DMS53 treated with DMSO at 0.1 percent for 48 hours (cell line): ENCODE data around the gene PRRG1.
"Not testable (repeated sequence)": the region's sequence is repeated elsewhere in the genome, so short reads cannot be mapped to it uniquely, and the experiment has no call there.

Experiments used
- DNase-seq: peaks from one replicate; lab custom pipeline; 2025; ENCODE audit not compliant: unreplicated experiment; lab: John Stamatoyannopoulos, UW

Gene PRRG1

DNA sequence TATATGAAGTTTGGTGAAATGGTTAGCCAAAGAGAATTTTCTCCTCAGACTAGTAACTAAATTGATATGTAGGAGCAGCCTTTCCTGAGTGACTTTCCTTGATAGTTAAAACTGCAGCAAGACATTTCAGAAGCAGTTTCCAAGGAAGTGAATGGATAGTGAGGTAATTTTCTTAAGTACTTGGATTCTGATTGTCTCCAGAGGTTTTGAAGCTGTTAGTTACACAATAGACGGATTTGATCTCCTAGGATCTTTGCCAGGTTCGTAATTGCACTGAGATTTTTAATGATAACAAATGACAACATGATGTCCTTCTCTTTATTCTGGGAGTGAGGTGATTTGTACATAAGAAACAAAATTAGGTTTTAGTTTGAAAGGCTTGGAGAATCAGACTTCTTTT is 29.2 kb downstream of the PRRG1 start:
- DNase-seq, result no peak

DNA sequence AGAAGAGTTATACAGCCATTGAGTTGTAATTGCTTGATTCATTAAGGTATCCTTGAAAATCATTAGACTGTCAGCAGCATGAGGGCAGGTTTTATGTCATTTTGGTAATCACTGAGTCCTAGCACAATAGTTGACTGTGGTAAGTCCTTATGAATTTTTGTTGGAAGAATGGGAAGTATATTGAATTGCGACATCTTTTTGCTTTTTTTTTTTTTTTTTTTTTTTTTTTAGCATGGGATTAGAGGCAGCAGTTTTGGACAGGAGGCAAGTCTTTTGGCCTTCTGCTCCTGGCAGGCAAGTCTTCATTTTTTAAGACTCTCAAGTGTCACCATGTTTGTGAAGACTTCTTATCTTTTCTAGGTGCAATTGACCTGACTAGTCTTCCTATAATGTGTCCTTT is 29.7 kb downstream of the PRRG1 start:
- DNase-seq, result no peak

DNA sequence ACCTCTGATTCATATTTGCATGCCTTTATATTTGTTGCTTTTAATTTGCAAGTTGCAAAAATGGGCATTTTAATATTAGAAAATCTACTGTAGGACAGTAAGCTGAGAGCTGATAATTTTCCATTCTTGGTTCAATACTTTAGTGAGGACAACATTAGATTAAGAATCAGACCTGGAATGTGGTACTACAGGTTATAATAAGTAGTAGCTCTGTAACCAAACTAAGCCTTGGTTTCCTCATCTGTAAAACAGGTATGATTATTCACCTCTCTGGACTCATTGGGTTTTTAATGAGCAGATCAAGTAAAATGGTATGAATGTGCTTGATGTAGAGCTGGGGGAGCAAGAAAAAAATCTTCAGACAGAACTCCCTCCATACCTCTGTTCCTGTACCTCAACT is 31.1 kb downstream of the PRRG1 start:
- no peak for DNase-seq

DNA sequence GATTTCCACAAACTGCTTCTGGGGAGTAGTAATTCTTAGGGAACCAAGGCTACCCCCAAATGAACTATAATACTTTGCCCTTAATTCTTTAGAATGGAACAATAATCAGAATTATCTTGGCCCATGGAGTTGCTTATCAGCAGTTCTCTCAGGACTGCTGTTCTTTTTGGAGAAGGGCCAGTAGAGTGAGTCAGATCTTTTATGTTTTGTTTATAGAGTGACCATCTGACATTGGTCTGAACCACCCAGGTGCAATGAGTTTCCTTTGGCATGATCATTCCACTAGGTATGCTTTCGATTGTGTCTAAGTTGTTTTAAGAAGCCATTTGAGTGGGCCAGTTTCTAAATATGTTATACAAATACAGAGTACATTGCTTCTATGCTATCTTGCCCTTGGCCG is 31.8 kb downstream of the PRRG1 start:
- DNase-seq, result peak; percentile 75

DNA sequence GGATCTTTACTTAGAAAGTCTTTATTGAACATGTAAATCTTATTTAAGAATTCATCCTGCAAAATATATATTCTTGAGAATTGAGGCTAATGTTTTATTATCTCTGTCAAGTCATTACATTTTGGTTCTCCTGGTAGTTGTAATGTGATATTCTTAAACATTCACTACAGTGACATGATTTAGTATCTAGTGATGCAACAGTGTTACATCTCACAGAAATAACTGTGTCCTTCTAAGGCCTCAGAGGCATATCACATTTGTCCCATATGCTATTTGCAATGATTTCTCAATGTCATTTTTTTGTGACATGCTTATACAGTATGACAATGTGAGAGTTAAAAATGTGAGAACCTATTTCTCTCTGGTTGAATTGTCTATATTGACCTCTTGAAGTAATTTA is 34.1 kb downstream of the PRRG1 start:
- no peak for DNase-seq

DNA sequence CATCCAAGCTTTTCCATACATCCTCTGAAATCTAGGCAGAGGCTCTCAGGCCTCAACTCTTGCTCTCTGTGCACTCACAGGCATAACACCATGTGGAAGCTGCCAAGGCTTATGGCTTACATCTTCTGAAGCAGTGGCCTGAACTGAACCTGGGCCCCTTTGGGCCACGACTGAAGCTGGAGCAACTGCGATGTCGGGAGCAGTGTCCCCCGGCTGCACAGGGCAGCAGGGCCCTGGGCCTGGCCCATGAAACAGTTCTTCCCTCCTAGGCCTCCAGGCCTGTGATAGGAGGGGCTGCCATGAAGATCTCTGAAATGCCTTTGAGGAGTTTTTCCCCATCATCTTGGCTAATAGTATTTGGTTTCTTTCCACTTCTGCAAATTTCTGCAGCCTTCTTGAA is 39.2 kb downstream of the PRRG1 start:
- no peak for DNase-seq

DNA sequence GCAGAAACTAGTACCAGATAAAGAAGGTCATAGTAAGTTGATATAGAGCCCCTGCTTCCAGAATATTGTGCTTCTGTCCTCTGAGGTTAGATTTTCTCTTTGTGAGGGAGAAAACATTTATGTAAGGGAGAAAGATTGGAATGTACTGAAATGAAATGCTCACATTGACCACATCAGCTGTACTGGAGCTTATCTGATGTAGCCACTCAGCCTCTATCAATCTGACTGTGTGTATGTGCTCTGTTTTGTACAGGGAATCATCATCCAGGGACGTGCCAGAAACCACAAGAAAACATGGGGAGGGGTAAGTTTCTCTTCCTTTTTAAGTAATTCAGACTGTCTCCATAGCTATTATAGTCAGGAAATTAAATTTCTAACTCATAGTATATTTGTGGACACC is 56.8 kb downstream of the PRRG1 start:
- no peak for DNase-seq

DNA sequence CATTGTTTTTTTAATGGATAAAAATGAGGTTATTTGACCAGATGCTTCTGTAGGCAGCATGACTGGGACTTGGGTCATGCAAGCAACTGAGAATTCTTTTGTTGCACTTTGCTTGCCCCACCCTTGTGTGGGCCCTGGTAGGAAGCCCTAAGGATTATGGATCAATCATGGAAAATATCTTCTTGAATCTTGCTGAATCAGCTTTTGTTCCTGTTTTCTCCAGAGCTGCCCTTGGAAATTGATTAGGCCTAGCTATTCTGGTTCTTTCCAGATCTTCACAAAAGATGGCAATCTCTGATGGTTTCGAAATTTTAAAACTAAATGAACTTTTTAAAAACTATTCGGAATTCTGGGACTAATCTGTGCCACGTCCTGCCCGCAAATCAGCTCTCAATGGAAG is 58.6 kb downstream of the PRRG1 start:
- DNase-seq, result no peak

DNA sequence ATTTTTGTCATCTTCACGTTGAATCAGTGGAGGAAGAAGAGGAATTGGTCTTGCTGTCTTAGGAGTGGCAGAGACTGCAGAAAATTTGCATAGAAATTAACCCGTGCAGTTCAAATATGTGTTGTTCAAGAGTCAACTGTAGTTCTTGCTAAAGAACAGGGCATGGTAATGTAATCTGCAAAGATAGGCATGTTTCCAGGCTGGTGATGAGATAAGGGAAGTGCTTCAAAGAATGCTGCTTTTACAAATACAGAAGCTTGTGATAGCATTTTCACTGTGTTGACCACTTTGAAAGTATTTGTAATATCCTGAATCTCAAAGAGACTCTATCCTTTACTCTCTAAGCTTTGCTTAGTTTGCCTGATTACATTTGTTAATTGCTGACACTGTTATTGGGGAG is 60.1 kb downstream of the PRRG1 start:
- no peak for DNase-seq

DNA sequence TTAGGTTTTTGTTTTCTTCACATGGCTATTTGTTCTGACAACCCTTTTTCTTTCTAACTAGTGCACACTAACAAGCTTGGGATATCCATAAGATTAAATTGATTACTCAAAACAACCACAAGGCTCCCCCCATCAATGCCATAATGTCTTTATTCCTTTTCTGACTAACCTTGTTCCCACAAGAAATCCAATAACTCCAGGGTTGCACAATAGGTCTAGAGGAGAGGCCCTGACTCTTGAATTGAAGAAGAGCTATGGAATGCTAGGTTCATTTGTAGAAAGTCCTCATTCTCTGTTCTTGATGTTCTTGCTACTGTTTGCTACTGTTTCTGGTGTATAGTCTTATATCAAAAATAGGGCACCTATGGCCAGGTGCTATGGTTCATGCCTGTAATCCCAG is 71.0 kb downstream of the PRRG1 start:
- DNase-seq, result no peak

DNA sequence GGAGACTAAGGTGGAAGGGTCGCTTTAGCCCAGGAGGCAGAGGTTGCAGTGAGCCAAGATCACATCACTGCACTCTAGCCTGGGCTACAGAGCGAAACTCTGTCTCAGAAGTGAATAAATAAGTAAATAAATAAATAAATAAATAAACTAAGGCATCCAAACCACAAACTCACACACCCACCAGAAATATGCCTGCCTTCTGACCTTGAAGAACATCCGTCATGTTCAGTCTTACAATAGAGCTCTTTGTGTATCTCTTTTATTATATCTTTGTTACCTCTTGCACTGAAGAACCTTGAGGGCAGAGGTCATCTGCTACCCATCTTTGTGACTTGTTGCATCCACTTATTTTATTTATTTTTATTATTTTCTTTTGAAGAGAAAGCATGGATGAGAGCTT is 71.6 kb downstream of the PRRG1 start:
- no peak for DNase-seq

DNA sequence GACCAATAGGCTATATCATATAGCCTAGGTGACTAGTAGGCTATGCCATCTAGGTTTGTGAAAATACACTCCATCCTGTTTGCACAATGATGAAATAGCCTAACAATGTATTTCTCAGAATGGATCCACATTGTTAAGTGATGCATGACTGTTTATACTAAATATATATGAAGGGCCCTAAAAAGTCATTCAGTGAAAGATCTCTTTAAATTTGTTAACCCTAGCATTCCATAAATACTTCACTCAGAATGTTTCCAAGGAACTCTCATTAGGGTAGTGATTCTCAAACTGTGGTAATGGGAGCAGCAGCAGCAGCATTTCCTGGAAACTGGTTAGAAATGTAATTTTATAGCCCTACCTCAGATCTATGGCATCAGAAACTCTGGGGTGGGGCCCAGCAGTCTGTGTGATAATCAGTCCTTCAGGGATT is 74.9 kb downstream of the PRRG1 start:
- DNase-seq, result peak; percentile 50

DNA sequence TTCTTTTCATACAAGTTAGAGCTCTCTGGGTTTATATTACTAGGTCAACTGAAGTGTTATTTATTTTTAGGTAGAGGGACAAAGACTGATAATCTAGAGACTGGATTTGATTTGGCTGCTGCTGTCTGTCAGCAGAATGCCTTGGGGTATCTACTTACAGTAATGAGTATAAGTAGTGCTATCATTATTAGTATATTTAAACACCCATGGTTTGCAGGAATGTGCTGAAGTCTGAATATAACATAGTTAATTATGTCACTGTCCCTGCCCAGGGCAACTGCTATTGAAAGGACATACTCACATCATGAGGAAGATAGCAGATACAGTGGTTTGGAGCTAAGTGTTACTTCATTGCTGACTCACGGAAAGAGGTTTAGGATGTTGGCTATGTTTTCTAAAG is 76.2 kb downstream of the PRRG1 start:
- no peak for DNase-seq

DNA sequence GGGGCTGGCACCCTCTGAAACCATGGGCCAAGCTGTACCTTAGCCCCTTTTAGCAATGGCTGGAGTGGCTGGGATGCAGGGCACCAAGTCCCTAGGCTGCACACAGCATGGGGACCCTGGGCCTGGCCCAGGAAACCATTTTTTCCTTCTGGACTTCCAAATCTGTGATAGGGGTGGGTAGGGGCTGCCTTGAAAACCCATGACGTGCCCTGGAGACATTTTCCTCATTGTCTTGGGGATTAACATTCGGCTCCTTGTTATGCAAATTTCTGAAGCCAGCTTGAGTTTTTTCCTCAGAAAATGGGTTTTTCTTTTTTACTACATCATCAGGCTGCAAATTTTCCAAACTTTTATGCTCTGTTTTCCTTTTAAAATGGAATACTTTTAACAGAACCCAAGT is 79.8 kb downstream of the PRRG1 start:
- not testable (repeated sequence) for DNase-seq

DNA sequence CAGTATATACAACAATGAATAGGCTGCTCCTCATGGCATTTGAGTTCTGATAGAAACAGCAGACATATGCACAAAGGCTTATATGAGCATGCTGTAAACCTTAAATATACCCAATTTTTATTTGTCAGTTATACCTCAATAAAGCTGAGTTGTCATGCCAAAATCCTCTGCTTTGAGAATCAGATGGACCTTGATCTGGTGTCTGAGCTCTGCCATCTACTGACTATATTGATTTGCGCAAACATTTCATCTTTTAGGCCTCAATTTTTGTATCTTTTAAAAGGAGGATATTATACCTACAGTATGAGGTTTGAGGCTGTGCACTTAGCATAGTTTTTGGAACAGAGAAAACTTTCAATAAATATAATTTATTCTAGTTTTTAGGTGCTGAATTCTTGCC is 85.2 kb downstream of the PRRG1 start:
- no peak for DNase-seq

DNA sequence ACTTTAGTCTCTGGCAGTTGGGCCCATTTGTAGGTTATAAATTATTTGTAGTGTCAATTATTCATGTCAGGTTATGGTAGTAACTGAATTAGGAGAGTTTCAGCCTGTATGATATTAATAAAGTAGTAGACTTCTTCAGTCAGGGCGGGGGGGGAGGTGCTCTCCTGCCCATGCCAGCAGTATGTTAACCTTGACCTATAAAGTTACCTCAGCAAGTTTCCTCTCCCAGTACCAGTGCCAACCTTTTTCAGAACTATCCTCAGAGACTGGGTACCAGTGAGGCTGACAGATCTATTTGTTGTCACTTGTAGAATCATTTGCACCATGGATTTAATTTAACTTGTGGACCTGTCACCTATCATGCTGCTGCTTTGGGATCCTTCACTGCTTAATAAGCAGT is 88.0 kb downstream of the PRRG1 start:
- no peak for DNase-seq

DNA sequence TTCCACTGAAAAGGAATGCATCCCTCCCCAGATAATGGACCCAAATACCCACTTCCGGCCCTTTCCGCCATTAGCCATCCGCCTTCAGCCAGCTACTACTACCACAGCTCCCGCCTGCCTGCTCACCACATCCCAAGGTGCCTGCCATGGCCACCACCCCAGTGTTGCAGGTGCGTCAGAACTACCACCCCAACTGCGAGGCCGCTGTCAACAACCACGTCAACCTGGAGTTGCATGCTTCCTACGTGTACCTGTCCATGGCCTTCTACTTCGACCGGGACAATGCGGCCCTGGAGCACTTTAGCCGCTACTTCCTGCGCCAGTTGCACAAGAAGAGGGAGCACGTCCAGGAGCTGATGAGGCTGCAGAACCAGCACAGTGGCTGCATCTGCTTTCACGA is 92.2 kb downstream of the PRRG1 start:
- DNase-seq, result no peak

DNA sequence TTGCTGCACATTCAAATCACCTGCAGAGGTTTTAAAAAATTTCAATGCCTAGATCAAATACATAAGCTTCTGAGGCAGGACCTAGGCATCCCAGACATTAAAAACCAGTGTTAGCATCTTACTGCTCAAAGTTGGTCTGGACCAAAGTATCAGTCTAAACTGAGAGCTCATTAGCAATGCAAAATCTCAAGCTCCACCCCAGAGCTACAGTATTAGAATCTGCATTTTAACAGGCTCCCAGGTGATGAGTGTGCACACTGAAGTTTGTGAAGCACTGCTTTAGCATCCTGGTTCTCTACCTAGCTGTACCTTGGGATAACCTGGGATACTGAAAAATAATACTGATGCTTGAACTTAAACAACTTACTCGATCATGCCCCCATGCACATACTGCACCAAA is 96.0 kb downstream of the PRRG1 start:
- no peak for DNase-seq

DNA sequence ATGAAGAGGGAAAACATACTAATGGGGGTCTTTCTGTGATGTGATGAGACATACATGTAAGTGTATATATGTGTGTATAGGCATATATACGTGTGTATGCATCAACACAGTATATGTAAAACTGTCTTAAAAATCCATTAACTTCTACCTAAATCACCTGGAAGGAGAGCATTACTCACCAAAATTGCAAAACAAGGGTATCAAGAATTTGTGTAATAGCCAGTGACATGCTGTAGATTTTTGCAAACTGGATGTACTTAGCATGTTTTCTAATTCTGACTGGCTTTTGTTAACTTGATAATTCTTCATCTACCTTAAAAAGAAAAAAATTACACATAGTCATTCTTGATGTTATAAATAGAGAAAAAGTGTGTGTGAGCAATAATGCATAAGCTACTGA is 104.7 kb downstream of the PRRG1 start:
- no peak for DNase-seq

DNA sequence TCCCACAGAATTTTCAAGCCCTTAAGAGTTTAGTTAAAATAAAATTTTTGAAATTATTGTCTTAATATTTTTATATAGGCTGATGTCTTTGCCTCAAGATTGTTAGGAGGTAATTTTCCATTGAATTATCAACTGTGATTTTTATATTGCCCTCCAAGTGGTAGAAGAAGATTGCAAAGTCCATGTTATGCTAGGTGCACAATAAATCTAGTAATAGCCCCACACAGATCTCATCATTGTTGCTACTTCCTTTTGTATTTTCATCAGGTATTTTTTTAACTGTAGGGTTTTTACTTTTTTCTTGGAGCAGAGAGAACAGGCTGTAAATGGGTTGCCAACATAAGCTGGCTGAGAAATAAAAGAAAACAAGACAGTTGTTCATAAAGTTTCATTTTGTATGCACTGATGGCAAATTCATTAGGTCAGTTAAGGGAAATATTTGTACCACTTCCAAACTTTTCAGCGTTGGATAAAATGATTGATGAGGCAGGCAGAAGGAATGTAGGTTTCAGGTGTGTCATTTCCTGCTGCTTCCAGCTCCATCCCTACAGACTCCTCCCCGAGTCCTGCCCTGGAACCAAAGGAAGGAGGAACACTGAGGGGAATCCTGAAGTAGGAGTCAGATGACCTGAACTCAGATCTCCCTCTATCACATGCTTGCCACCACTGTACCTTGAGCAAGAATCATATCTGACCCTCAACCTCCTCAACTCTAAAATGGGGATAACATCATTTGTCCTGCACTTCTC is 105.5 kb downstream of the PRRG1 start:
- DNase-seq, result no peak

DNA sequence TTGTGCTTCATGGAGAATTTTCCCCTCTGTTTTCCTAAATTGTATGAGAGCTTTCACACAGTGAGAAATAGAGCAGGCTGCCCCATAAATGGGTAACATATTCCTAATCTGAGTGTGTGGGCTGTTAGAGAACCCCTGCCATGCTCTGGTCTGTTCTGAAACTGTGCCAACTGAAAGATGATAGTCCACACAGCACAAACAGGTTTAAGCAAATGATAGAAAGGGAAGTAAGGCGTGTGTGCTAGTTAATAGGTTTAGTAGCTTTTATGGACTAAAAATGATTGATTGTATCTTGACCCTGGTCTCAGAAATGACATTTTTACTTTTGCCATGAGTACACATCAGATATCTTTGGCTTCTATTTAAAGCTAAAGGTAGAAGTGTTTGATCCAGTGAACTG is 106.2 kb downstream of the PRRG1 start:
- DNase-seq, result no peak

DNA sequence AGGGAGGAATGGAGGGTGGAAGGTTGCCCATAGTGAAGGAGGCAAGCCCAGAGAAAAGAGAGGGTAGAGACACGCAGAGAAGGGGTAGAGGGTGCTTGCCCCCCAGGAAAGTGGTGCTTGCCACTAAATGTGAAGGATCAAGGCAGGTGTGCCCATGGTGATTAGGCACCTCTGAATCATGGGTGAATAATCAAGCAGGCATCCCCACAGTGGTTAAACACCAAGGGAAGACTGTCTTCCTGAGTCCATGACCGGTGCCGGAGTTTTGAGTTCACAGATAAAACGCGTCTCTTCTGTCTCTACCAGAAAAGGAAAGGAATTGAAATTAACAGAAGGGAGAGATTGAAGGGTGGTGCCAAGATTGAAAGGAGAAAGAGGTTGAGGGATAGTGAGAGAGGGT is 111.1 kb downstream of the PRRG1 start:
- DNase-seq, result not testable (repeated sequence)

DNA sequence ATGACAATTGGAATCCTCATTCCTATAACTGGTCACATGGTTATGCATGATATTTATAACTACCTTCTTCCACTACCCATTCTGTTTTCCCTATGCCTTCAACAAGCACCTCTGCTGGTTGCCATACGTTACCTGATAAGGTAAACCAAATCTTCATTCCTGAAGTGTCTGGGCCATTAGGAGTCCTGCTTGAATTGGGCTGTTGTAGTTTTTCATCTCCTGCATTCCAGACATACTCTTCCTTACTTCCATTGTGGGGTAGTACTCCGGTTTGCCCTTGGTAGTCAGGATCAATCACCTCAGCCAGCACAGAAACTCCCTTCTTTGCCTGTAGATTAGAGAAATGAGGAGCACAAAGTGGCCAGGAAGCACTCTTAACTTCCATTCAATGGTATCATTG is 113.2 kb downstream of the PRRG1 start:
- no peak for DNase-seq
